ENCODE results near the gene CKS2. TPM values are rescaled to one million over a fixed set of nuclear protein-coding genes. Genes with fewer than 3 reads are reported as not detected.

CKS2 gene
- total and polyA plus RNA-seq, 2 of the 8 experiments (the other 6 are each of a cell fraction or from before 2014, with no cell fraction given): 337 to 689 TPM

DNA sequence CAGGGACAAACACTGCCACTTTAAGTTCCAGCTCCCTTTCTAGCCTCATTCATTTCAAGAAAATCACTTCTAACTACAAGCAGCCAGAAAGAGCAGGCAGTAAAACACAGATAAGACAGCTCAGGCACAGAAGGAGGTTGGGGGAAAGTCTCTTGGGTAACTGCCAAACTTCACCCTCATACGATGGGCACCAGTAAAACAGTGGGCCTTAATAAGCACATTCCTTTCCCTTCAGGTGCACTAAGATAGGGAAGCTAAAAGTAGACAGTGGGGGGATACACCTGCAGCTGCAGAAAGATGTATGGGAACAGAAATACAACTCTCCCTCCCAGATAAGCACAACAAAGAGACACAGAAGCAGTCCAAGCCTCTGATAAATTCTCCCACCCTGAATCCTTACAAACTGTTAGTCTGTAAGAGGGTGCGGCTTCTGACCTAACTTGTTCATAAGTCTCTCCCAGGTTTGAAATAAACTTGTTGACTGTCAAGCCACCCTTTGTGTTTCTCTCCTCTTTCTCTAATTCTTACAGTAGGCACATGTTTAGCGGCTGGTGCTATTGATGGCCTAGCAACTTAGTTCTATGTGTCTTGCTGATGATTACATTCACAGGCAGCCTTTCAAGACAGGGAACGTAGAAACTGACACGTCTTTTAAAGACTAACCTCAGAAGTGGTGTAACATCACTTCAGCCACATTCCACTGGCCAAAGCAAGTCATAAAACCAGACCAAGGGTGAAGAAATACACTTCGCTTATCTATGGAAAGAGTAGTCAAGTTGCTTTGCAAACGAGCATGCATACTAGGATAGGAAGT lies 6.8 kb upstream of the CKS2 start (continued):
- no peak for TF ChIP-seq CBX5 (IDR thresholded peaks at IDR 0.05; ENCODE audit: low read depth, low read length)
- no peak for TF ChIP-seq CBX8 (IDR thresholded peaks at IDR 0.05; ENCODE audit: borderline replicate concordance, low read depth, low read length)
- no peak for TF ChIP-seq RNF2 (IDR thresholded peaks at IDR 0.05; ENCODE audit: borderline replicate concordance, low read depth, low read length, missing control alignments, poor library complexity, severe bottlenecking)
- no peak for TF ChIP-seq ATF2 (IDR thresholded peaks at IDR 0.05; ENCODE audit: low read length)
- no peak for TF ChIP-seq HDAC6 (IDR thresholded peaks at IDR 0.05; ENCODE audit: low read depth, low read length)
- TF ChIP-seq TAF7 (optimal IDR thresholded peaks at IDR 0.05; ENCODE audit: borderline replicate concordance, low read depth, low read length): no peak

Data from H1 (cell line).